Activated naive CD8-positive, alpha-beta T cell (primary cell): ENCODE results near the gene MED27.

Experiments
- H3K27ac Mint-ChIP-seq: one replicate; pipeline ENCODE4 v1.8.0; 2021; ENCODE audit warnings: mixed read lengths
- H3K27me3 Mint-ChIP-seq: one replicate; pipeline ENCODE4 v1.8.0; 2021; ENCODE audit warnings: mixed read lengths
- H3K36me3 Mint-ChIP-seq: one replicate; pipeline ENCODE4 v1.8.0; 2021; ENCODE audit warnings: mixed read lengths
- H3K4me1 Mint-ChIP-seq: one replicate; pipeline ENCODE4 v1.8.0; 2021; ENCODE audit warnings: low read depth, mixed read lengths
- H3K4me3 Mint-ChIP-seq: one replicate; pipeline ENCODE4 v1.8.0; 2021; ENCODE audit warnings: mild to moderate bottlenecking, mixed read lengths
- H3K9me3 Mint-ChIP-seq: one replicate; pipeline ENCODE4 v1.8.0; 2021; ENCODE audit warnings: low read depth, mixed read lengths

Gene MED27

DNA sequence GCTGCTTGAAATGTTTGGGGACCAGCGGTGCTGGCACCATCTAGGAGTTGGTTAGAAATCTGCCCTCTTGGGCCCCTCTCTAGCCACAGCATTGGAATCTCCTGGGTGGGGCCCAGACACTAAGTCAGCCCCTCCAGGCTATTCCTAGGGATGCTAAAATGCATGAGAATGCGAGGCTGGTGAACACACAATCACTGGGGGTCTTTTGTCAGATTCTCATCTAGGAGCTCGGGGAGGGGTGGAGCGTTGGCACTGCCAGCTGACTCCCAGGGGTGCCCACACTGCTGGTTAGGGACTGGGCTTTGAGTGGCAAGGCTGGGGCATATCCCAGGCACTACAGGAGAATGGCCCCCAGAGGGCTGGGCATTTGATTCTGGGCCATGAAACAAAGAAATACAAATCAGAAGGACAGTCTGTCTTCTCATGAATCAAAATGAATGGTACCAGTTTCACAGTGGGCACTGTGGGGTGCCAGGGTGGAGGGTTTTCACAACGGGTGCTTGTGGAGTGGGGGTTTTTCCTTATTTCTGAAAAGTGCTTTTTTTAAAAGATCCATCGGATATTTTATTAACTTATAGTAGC lies 212.0 kb downstream of the MED27 start:
- no peak overlapping the region for H3K4me3 Mint-ChIP-seq
- no peaks in the 10 kb centered on the region for H3K9me3 Mint-ChIP-seq
- H3K4me1 Mint-ChIP-seq, result no peaks in the 10 kb centered on the region
- H3K27ac Mint-ChIP-seq, result no peak overlapping the region
- peaks cover 2% of the 10 kb centered on the region for H3K36me3 Mint-ChIP-seq
- no peaks in the 10 kb centered on the region for H3K27me3 Mint-ChIP-seq

DNA sequence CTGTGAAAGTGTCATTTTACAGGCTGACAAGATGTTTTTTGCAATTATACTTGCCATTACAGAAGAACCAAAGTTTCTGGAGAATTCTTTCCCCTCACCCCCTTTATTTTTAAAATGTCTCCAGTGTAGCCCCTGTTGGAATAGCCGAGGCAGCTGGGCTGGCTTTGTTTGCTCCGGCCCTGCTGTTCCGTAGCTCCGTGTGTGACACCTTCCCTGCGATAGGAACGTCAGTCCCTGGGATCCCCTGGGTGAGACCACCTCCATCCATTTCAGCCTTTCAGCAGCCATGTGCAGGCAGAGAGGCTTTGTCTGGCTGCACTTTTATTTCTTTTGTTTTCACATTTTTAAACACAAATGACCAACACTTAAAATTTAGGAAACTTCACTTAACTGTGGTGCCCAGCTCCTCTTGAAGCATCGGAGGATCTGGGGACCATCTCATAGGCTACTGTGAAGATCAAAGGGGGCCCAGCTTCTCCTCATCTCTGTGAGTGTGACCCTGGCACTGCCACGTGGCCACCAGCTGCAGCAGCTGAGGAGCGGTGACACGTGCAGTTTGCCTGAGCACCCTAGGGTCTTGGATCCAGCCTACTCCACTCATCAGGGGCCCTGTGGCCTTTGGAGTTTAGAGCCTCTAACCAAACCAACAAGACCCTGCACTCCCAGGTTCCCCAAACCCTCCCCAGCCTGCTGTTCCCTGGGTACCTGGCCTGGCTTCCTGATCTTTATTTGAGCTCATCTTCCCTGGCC lies 214.0 kb downstream of the MED27 start:
- no peaks in the 10 kb centered on the region for H3K27me3 Mint-ChIP-seq
- peaks cover 5% of the 10 kb centered on the region for H3K36me3 Mint-ChIP-seq
- no peaks in the 10 kb centered on the region for H3K9me3 Mint-ChIP-seq
- no peak overlapping the region for H3K4me3 Mint-ChIP-seq
- no peaks in the 10 kb centered on the region for H3K4me1 Mint-ChIP-seq
- no peak overlapping the region for H3K27ac Mint-ChIP-seq

DNA sequence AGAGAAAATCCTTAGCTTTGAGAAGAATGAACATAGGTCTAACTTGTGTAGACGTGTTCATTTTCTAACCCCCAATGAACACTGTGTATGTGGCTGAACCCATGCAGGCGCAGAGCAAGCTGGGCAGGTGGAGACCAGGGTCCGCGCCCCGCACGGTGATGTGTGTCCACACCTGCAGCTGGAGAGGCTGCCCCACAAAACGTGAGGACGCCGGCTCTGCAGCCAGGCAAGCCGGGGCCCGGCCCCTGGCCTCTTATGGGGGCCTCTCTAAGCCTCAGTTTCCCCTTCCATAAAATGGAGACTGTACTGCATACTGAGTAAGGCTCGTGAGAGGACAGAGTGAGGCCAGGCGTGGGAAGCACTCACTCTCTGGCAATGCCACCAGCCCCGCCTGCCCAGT lies 215.1 kb downstream of the MED27 start:
- peaks cover 10% of the 10 kb centered on the region for H3K36me3 Mint-ChIP-seq
- H3K27ac Mint-ChIP-seq, result no peak overlapping the region
- no peaks in the 10 kb centered on the region for H3K27me3 Mint-ChIP-seq
- H3K9me3 Mint-ChIP-seq, result no peaks in the 10 kb centered on the region
- no peak overlapping the region for H3K4me3 Mint-ChIP-seq
- no peaks in the 10 kb centered on the region for H3K4me1 Mint-ChIP-seq

DNA sequence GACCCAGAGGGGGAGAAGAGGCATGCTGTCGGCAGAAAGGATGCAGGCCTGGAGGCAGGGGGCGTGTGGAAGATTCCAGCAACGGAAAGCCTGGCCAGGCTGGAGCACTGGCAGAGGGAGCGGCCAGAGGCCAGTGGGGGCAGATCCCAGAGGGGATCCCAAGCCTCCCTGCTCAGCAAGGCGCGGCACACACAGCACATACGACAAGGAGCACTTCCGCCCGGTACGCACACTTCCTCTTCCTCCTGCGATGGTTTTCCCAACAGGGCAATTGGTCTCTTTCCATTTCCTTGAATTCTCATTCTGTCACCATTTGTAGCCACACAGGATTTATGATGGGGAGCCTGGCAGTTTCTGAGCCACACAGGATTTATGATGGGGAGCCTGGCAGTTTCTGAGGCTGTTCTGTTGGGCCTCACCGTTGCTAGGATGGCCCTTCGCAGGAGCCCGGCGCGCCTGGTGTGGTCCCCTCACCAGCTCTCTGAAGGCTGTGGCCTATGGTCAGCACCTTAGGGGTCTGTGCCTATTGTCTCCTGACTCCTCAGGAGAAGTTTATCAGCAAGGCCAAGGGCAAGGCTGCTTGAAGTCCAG lies 216.3 kb downstream of the MED27 start:
- Mint-ChIP-seq H3K9me3 (no peaks in the 10 kb centered on the region), H3K4me1 (no peaks in the 10 kb centered on the region), H3K27me3 (no peaks in the 10 kb centered on the region), H3K27ac (no peak overlapping the region), H3K36me3 (peaks cover 10% of the 10 kb centered on the region), H3K4me3 (no peak overlapping the region)

DNA sequence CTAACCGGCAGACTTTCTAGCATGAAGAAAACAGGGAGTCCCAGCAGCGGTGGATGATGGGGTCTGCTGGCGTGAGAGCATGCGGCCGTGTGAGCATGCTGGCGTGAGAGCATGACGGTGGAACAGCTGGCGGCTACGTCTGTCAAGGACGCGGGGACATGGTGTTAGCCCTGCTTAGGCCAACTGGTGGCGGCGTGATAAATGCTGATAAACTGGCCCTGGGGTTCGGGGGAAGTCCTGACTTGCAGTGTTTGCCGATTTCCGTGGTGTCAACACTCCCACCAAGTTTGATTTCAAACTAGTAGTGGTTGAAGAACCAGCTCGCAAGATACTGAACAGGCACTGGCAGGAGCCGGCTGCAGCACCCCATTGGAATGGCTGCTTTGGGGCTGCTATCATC lies 217.4 kb downstream of the MED27 start:
- H3K4me1 Mint-ChIP-seq, result no peaks in the 10 kb centered on the region
- no peak overlapping the region for H3K4me3 Mint-ChIP-seq
- H3K9me3 Mint-ChIP-seq, result no peaks in the 10 kb centered on the region
- H3K27me3 Mint-ChIP-seq, result no peaks in the 10 kb centered on the region
- peaks cover 10% of the 10 kb centered on the region for H3K36me3 Mint-ChIP-seq
- no peak overlapping the region for H3K27ac Mint-ChIP-seq

DNA sequence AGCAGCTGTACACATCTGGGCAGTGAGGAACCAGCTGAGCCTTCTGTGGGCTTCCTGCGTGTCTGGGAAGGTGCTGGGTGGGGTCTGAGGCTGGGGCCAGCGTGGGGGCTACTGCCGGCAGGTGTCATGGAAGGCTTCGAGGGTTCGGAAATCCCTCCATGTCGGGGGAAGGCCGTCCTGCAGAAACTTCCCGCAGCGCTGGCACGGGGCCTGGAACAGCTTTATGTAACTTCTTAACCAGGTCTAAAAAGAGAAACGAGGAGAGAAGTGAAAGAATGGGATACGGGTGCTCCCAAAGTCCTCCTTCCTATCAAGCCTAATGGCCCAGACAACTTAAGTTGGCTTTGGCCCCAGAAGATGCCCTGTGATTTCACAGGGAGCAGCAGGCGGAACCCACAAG lies 219.2 kb downstream of the MED27 start:
- Mint-ChIP-seq H3K4me1 (no peaks in the 10 kb centered on the region), H3K27ac (no peak overlapping the region), H3K9me3 (no peaks in the 10 kb centered on the region), H3K36me3 (peaks cover 7% of the 10 kb centered on the region), H3K27me3 (no peaks in the 10 kb centered on the region), H3K4me3 (no peak overlapping the region)

DNA sequence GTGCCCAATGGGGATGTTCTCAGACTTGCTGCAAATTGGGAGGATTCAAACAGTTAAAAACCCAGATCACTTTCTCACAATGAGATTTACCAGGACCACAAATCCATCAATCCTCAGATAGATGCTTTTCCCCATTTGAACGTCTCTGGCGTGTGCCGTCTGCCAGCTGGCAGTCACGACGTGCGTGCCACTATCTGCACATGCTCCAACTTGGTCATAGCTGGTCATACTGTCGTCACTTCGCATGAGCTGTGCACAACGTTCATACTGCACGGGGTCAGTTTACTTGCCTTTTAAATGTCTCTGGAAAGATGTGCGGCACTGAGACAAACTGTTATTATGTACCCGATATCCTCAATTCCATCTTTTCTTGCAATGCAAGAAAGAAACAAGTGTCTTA lies 221.5 kb downstream of the MED27 start:
- no peak overlapping the region for H3K27ac Mint-ChIP-seq
- H3K36me3 Mint-ChIP-seq, result peaks cover 7% of the 10 kb centered on the region
- no peaks in the 10 kb centered on the region for H3K27me3 Mint-ChIP-seq
- no peaks in the 10 kb centered on the region for H3K4me1 Mint-ChIP-seq
- H3K4me3 Mint-ChIP-seq, result no peak overlapping the region
- no peaks in the 10 kb centered on the region for H3K9me3 Mint-ChIP-seq

DNA sequence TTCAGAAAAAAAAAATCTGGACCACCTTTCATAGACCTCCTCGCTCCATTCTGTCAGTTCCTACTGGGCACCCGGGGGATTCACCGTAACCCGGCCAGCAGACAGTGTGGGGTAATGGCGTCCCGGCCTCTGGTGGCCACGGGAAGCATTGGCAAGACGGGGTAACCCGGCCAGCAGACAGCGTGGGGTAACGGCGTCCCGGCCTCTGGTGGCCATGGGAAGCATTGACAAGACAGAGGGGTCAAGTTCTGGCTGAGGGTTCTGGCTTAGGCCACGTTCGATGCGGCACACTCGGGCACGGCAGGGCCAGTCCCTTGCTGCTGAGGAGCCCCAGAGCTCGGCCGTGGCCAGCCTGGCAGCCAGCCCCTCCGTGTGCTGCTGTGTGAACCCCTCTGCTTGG lies 223.6 kb downstream of the MED27 start:
- H3K4me1 Mint-ChIP-seq, result no peaks in the 10 kb centered on the region
- H3K9me3 Mint-ChIP-seq, result no peaks in the 10 kb centered on the region
- no peaks in the 10 kb centered on the region for H3K27me3 Mint-ChIP-seq
- no peak overlapping the region for H3K27ac Mint-ChIP-seq
- peaks cover 7% of the 10 kb centered on the region for H3K36me3 Mint-ChIP-seq
- H3K4me3 Mint-ChIP-seq, result no peak overlapping the region

DNA sequence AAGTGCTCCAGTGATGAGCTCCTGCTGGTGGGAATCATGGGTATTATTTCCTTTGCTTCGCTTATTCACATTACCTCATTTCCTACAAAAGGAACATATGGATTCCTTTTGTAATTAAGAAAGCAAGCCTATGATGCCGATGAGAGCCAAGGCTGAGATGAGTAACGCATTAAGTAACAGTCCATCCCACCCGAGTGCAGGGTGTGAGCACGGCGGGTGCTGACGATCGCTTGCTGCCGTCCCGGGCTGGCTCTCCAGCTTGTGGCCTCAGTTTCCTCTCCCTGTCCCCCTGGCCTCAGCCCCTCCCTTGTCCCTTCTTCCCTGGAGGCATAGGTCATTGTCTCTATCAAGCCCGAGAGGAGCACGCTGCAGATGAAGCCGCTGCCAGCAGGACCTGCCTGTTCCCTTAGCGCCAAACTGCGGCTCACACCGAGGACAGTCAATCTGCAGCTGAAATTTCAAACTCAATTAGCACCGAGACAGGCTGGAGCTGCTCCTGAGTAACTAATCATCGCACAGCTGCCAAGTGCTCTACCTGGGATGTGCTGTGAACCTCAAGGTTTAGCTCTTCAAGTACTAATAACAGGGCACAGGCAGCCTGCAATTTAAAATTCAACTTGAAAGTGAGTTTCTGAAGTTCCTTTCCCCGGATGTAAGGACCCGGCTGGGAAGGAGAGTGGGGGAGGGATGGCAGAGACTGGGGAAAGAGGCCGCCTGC lies 224.6 kb downstream of the MED27 start:
- H3K36me3 Mint-ChIP-seq, result peaks cover 3% of the 10 kb centered on the region
- H3K4me3 Mint-ChIP-seq, result no peak overlapping the region
- no peaks in the 10 kb centered on the region for H3K4me1 Mint-ChIP-seq
- no peak overlapping the region for H3K27ac Mint-ChIP-seq
- H3K9me3 Mint-ChIP-seq, result no peaks in the 10 kb centered on the region
- H3K27me3 Mint-ChIP-seq, result no peaks in the 10 kb centered on the region

DNA sequence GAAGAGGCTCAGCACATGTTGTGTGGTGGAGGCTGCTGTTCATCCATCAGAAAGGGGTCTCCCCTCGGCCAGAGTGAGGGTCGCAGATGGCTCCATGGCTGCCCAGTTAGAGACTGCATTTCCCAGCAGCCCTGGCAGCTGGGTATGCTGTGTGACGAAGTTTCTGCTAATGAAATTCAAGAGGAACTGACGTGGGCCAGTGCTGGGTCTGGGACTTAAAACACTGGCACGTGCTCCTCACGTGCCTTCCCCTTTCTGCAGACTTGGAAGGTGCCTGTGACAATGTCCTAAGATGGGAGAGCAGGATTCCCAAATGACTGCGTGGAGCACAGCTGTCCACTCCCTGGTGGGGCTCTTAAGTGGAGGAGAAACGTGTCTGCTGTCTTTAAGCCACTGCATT lies 225.3 kb downstream of the MED27 start:
- no peaks in the 10 kb centered on the region for H3K4me1 Mint-ChIP-seq
- H3K36me3 Mint-ChIP-seq, result no peaks in the 10 kb centered on the region
- no peak overlapping the region for H3K4me3 Mint-ChIP-seq
- H3K27ac Mint-ChIP-seq, result no peak overlapping the region
- H3K9me3 Mint-ChIP-seq, result no peaks in the 10 kb centered on the region
- no peaks in the 10 kb centered on the region for H3K27me3 Mint-ChIP-seq

DNA sequence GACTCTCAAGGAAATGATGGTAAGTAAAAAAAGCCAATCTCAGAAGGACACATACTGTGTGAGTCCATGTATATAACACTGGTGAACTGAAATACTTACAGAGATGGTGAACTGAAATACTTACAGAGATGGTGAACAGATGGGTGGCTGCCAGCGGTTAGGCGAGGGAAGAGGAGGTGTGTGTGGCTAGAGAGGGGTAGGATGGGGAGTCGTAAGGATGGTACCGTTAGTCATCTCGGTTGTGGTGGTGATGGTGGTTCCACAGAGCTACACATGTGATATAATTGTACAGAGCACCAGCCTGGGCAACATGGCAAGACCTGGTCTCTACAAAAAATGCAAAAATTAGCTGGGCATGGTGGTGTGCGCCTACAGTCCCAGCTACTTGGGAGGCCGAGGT lies 226.2 kb downstream of the MED27 start:
- Mint-ChIP-seq H3K27me3 (no peaks in the 10 kb centered on the region), H3K27ac (no peak overlapping the region), H3K9me3 (no peaks in the 10 kb centered on the region), H3K36me3 (no peaks in the 10 kb centered on the region), H3K4me1 (no peaks in the 10 kb centered on the region), H3K4me3 (no peak overlapping the region)

DNA sequence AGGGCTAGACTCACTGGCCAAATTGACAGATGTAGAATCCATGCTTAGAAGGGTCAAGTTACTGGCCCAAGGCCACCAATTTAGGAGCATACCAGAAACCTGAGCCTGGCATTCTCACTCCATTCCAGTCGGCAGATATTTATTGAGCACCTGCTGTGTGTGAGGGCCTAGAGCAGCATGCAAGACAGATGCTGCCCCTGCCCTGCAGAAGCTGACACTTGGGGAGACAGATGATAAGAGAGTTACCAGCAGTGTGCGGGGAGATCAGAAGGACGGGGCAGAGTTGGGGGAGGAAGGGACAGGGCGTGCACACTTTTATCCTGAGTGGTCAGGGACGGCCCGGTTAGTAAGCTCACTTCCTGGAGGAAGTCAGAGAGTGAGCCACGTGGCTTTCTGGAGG lies 228.3 kb downstream of the MED27 start:
- Mint-ChIP-seq H3K4me1 (no peaks in the 10 kb centered on the region), H3K27me3 (no peaks in the 10 kb centered on the region), H3K4me3 (no peak overlapping the region), H3K9me3 (no peaks in the 10 kb centered on the region), H3K36me3 (no peaks in the 10 kb centered on the region), H3K27ac (no peak overlapping the region)

DNA sequence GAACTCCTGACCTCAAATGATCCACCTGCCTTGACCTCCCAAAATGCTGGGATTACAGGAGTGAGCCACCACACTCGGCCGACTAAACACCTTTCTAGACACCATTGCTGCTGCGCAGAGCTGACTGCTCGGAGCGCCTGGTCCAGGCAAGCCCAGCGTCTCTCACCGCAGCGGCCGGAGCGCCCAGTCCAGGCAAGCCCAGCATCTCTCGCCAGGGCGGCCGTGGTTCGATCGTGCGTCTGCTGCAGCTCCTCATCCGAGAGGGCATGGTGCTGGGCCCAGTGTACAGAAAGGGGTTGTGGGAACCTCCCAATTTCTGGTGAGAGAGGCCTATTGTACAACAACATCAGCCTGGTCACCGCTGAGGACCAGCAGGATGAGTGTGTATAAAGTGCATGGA lies 230.3 kb downstream of the MED27 start:
- Mint-ChIP-seq H3K36me3 (no peaks in the 10 kb centered on the region), H3K27ac (no peak overlapping the region), H3K4me1 (no peaks in the 10 kb centered on the region), H3K4me3 (no peak overlapping the region), H3K27me3 (no peaks in the 10 kb centered on the region), H3K9me3 (no peaks in the 10 kb centered on the region)

DNA sequence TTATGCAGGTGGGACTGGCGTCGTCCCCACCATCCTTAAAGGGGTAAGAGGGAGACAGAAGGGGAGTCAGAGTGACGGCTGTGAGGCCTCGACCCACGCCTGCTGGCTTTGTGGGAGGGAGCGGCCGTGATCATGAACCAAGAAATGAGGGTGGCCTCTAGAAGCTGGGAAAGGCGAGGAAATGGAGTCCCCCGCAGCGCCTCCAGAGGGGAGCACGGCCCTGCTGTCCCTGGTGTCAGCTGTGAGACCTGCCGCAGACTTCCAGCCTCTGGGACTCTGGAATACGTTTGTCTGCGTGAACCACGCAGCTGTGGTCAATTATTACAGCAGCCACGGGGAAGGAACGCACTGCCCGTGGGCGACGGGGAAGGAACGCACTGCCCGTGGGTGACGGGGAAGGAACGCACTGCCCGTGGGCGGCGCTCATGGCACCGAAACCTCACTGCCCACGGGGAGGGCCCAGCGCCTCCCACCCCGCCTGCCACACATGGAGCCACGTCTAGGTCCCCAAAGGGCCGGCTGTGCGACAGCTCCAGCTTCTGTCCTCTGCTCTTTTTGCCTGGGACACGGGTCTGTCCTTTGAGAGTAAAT lies 231.0 kb downstream of the MED27 start:
- no peaks in the 10 kb centered on the region for H3K36me3 Mint-ChIP-seq
- H3K27ac Mint-ChIP-seq, result no peak overlapping the region
- H3K9me3 Mint-ChIP-seq, result no peaks in the 10 kb centered on the region
- no peak overlapping the region for H3K4me3 Mint-ChIP-seq
- no peaks in the 10 kb centered on the region for H3K27me3 Mint-ChIP-seq
- H3K4me1 Mint-ChIP-seq, result no peaks in the 10 kb centered on the region
